ENCODE data around the gene TMEM43.

- TF ChIP-seq POLR2A (IDR thresholded peaks at IDR 0.05; ENCODE audit: low read depth, low read length), result peak; percentile 74
- TF ChIP-seq POLR2AphosphoS5 (IDR thresholded peaks at IDR 0.05; ENCODE audit: low read depth, low read length), result no peak; the same call in 1 of the 2 replicates
- no peak for TF ChIP-seq TAF1 (IDR thresholded peaks at IDR 0.05; ENCODE audit: borderline replicate concordance, low read depth, low read length)
Observed at GRCh38 chr3:14124223-14124614, 633 bp upstream of the TMEM43 start.

Measured in GM12892 (cell line).